ENCODE measurements around the gene ZNF444. TPM values are rescaled to one million over a fixed set of nuclear protein-coding genes. Genes with fewer than 3 reads are reported as not detected.

Gene ZNF444
- total and polyA plus RNA-seq, 2 of the 8 experiments (the other 6 are each of a cell fraction or from before 2014, with no cell fraction given), result 49.5 to 54.5 TPM

GRCh38 chr19:56091751-56092546 is 49.1 kb upstream of the ZNF444 start:
- Histone ChIP-seq H2BK120ac (replicated peaks; ENCODE audit: low read depth, low read length) (no peak overlapping the region), H3K9me3 (ENCODE audit: insufficient read depth in 2 of 2, low read depth in 1 of 2, low read length in 1 of 2) (no peaks in the 10 kb centered on the region), H3K4me3 (ENCODE audit: extremely low read depth in 1 of 4, insufficient read depth in 2 of 4, low read depth in 3 of 4, low read length in 4 of 4) (no peak overlapping the region), H2BK20ac (ENCODE audit: low read length) (no peak overlapping the region), H3K56ac (replicated peaks; ENCODE audit: insufficient read length, low read depth, low read length) (no peak overlapping the region), H4K5ac (ENCODE audit: insufficient read length, low read depth, low read length) (no peak overlapping the region), H2AFZ (ENCODE audit: low read length) (no peak overlapping the region), H3K36me3 (ENCODE audit: control insufficient read depth in 2 of 4, insufficient read depth in 4 of 4, low read length in 3 of 4) (peaks cover 0 to 14% (median 6%) of the 10 kb centered on the region in 4 experiments; a peak in 5 of 8 replicates), H2AK5ac (ENCODE audit: low read depth, low read length) (no peak overlapping the region; the same call in 1 of the 2 replicates), H3K27ac (ENCODE audit: low read depth, low read length) (peak overlapping the region; percentile 21; the same call in 1 of the 2 replicates), H3K23me2 (ENCODE audit: low read depth, low read length) (no peaks in the 10 kb centered on the region), H4K20me1 (replicated peaks in 1 of 2; ENCODE audit: control insufficient read depth in 1 of 2, insufficient read depth in 2 of 2, low read length in 2 of 2) (peaks cover 16 to 34% of the 10 kb centered on the region in 2 experiments), H4K91ac (replicated peaks; ENCODE audit: insufficient read length, low read length) (no peak overlapping the region), H3K79me1 (ENCODE audit: low read depth, low read length) (peaks cover 21% of the 10 kb centered on the region), H3K27me3 (replicated peaks in 1 of 4; ENCODE audit: control insufficient read depth in 3 of 4, extremely low read depth in 1 of 4, insufficient read depth in 3 of 4, low read length in 3 of 4) (no peaks in the 10 kb centered on the region), H3K9ac (replicated peaks in 1 of 4; ENCODE audit: extremely low read depth in 1 of 4, low read depth in 3 of 4, low read length in 3 of 4) (no peak overlapping the region; a peak in 1 of 7 replicates), H3K79me2 (ENCODE audit: control insufficient read depth in 1 of 2, insufficient read depth in 2 of 2, low read length in 2 of 2) (peaks cover 0 to 59% of the 10 kb centered on the region in 2 experiments; a peak in 2 of 4 replicates), H2BK5ac (ENCODE audit: low read depth, low read length) (peak overlapping the region; percentile 75; the same call in 1 of the 2 replicates), H3K4ac (replicated peaks; ENCODE audit: insufficient read length, low read depth, low read length) (no peak overlapping the region), H4K8ac (ENCODE audit: extremely low read depth, insufficient read depth, low read length) (peak overlapping the region; percentile 88), H3K4me1 (replicated peaks in 1 of 4; ENCODE audit: control insufficient read depth in 3 of 4, insufficient read depth in 4 of 4, low read length in 3 of 4) (peaks cover 0 to 5% (median 0%) of the 10 kb centered on the region in 4 experiments; a peak in 1 of 7 replicates), H3K14ac (ENCODE audit: insufficient read length) (no peak overlapping the region), H2BK12ac (ENCODE audit: low read depth, low read length) (peak overlapping the region; percentile 27; the same call in 1 of the 2 replicates), H3K18ac (ENCODE audit: extremely low read depth, low read length) (peak overlapping the region; percentile 19; the same call in 1 of the 2 replicates), H2BK15ac (ENCODE audit: low read length) (no peak overlapping the region), H3K4me2 (ENCODE audit: insufficient read depth in 1 of 2, low read depth in 2 of 2, low read length in 2 of 2) (no peak overlapping the region; a peak in 2 of 4 replicates), H3K23ac (ENCODE audit: insufficient read length) (no peak overlapping the region)
- ChIA-PET POLR2A (ENCODE audit: partially characterized antibody) (interaction anchor here (0.6 to 3.6 kb wide), 4 partner anchors 10 to 409 kb away, joined by 3 to 15 read pairs (median 3); no protein-coding TSS in a partner anchor), CTCF (ENCODE audit: partially characterized antibody) (interaction anchor here (0.6 to 2.4 kb wide), 12 partner anchors 8 to 1223 kb away, joined by 3 to 11 read pairs (median 3); no protein-coding TSS in a partner anchor)
- no peak for DNase-seq (ENCODE audit: low read depth in 1 of 2, low spot score in 2 of 2)
- FAIRE-seq, result no peak
- WGBS, 2 experiments (ENCODE audit: extremely low coverage in 1 of 2, insufficient coverage in 1 of 2, insufficient read length in 1 of 2, insufficient replicate concordance in 2 of 2, low coverage in 1 of 2, low lambda C conversion rate in 2 of 2, missing lambda C conversion rate in 1 of 2), result 88% methylated on average over 34 of the region's 38 CpGs; no CpG with 5 or more reads in 1 of the 2 experiments
- no peak for TF ChIP-seq FOSL1 (IDR thresholded peaks at IDR 0.05; ENCODE audit: insufficient read depth, low read depth, low read length)
- TF ChIP-seq RFX5 (IDR thresholded peaks at IDR 0.05; ENCODE audit: borderline replicate concordance, low read depth, low read length), result no peak
- TF ChIP-seq KDM4A (IDR thresholded peaks at IDR 0.05; ENCODE audit: low read depth, low read length, severe bottlenecking), result no peak
- TF ChIP-seq POU5F1 (IDR thresholded peaks at IDR 0.05; ENCODE audit: low read depth, low read length), result no peak
- no peak for TF ChIP-seq BRCA1 (IDR thresholded peaks at IDR 0.05; ENCODE audit: low read depth, low read length)
- no peak for TF ChIP-seq KDM5A (IDR thresholded peaks at IDR 0.05; ENCODE audit: low read length)
- no peak for TF ChIP-seq SIN3A (conservative IDR thresholded peaks at IDR 0.05 in 1 of 2, IDR thresholded peaks at IDR 0.05 in 1 of 2; ENCODE audit: low read depth in 1 of 2, low read length in 2 of 2)
- no peak for TF ChIP-seq EP300 (IDR thresholded peaks at IDR 0.05; ENCODE audit: borderline replicate concordance in 1 of 2, low read depth in 2 of 2, low read length in 2 of 2)
- no peak for TF ChIP-seq JUN (IDR thresholded peaks at IDR 0.05; ENCODE audit: low read depth, low read length)
- no peak for TF ChIP-seq SIRT6 (IDR thresholded peaks at IDR 0.05; ENCODE audit: low read length)
- no peak for TF ChIP-seq POLR2A (IDR thresholded peaks at IDR 0.05; ENCODE audit: control extremely low read depth in 1 of 2, low read depth in 2 of 2, low read length in 2 of 2)
- TF ChIP-seq YY1 (IDR thresholded peaks at IDR 0.05; ENCODE audit: low read depth, low read length), result no peak

Data from H1 (cell line).